CD1c-positive myeloid dendritic cell (primary cell): ENCODE data around the gene GNB5.

Experiments used
- DNase-seq: peaks from one replicate; pipeline ENCODE4 v3.0.0-alpha.2; 2016; ENCODE audit errors: extremely low spot score

Gene GNB5

GRCh38 chr15:52207191-52207590 lies 16.0 kb upstream of the GNB5 start:
- peak; percentile 31 for DNase-seq

- no peak for DNase-seq
These were observed 15.3 kb upstream of the GNB5 start for GRCh38 chr15:52206446-52206845.

GRCh38 chr15:52204657-52205056 lies 13.5 kb upstream of the GNB5 start:
- no peak for DNase-seq

- DNase-seq = no peak
These were observed 9.7 kb upstream of the GNB5 start for GRCh38 chr15:52200831-52201365.

- no peak for DNase-seq
These were observed 8.1 kb upstream of the GNB5 start for GRCh38 chr15:52199271-52199670.

DNA sequence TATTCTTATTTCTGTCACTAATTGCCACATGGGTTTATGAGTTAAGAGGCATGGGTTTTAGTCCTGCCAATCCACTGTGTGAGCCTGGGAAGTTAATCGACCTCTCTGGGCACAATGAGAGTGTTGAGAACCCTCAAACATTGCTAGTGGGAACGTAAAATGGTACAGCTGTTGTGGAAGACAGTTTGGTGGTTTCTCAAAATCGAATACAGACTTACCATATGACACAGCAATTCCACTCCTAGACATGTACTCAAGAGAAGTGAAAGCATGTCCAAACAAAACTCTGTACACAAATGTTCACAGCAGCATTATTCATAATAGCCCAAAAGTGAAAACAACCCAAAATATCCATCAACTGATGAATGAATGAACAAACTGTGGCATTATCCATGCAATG lies 5.7 kb upstream of the GNB5 start:
- no peak for DNase-seq

DNA sequence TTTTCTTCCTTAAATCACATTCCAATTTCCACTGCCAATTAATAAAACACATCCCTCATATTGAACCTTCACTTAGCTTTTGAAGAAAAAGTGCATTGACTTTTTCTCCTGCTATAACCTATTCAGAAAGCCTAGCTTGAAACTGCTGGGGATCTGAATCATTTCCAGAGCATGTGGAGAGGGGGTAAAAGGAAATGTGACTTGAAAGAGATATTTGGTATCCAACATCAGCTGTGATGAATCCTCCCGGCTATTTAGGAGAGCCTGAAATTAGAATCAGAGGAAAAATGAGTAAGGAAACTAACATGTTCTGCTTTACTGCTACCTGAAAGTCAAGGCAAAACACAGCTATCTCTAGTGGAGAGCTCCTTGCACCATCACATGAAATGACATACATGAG lies 2.6 kb upstream of the GNB5 start:
- no peak for DNase-seq

DNA sequence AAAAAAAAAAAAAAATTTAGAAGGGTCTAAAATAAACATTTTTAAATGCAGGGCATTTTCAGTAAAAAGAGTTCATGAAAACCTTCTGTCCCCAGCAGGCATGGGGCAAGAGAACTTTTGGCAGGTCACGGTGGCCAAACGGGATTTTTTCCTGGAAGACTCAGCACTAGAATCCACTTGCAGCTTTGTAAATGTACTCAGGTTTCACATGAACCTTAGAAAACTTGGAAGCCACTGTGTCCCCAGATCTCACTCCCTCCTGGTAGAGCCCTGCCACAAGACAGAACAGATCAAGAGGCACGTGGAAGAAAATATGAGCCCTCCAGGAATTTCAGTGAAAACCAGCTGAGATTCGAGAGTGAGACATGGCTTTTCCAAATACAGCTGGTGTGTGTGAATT lies 2.1 kb upstream of the GNB5 start:
- no peak for DNase-seq

GRCh38 chr15:52186651-52187486 lies 4.3 kb downstream of the GNB5 start:
- no peak for DNase-seq

DNA sequence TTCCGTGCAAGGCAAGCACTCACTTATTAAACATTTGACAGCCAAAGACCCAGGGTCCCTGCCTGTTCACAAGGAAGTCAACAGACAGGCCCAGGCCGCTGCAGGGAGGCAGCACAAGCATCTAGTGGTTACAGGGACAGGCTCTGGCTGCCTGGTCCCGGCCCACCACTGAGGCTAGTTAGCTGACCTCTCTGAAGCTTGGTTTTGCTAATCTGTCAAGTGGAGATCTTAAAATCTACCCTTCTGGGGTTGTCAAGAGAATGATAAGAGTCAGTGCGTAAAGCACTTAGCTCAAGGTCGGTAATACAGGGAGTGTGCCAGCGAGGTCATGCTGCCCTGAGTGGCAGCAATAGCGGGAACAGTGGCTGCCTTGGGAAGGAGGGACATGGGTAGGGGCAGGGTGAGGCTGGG lies 6.0 kb downstream of the GNB5 start:
- no peak for DNase-seq

DNA sequence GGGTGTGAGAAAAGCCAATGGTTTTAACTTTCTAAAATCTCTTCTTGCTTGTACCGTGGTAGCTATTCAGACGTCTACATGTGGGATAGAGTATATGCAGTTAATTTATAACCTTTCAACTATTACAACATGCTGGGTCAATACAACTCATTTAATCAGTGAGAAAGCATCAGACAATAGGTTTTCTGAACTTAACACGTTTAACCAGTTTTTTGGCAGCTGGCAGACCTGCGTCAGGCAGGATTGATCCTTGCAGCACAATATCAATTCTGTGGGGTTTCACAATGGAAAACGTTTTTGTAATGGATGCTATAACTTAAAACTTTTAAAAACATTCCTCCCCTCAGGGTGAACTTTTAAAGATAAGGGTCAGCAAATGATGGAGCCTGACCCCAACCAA lies 6.5 kb downstream of the GNB5 start:
- no peak for DNase-seq

GRCh38 chr15:52183562-52184173 lies 7.5 kb downstream of the GNB5 start:
- DNase-seq = peak; percentile 16

DNA sequence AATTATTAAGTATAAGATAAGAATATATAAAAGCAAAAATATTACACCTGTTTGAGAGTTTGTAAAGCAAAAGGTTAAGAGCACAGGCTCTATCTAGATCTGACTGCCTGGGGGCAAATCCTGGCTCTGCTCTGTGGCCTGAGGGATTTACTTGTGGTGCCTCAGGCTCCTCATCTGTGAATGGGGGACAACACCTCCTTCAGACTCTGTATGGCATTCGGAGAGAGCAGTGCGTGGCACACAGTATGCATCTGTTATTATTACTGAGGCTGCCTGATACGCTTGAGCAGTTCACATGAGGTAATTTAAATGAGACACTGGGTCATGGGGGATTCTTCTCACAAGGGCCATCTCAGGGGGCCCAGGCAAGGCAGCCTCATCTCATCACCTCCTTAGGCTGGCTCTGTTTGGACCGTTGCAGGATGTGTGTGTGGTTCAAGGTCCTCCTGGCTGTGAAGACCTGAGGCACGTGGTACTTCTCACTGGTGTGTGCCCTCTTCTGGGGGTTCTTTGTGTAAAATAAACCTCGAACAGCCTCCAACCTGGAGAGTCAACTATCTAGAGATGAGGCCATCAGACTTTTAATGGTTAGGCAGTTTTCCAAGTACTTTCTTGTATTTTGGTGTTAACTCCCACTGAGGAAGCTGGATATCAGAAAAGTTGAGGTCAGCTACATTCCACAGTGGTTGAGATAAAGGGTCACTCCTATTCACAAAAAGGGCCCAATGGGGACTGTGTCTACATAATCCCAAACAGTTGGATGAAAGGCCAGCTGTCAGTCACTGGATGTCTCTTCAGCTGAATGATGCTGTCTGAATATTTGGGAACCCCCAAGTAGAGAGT lies 9.0 kb downstream of the GNB5 start:
- no peak for DNase-seq

DNA sequence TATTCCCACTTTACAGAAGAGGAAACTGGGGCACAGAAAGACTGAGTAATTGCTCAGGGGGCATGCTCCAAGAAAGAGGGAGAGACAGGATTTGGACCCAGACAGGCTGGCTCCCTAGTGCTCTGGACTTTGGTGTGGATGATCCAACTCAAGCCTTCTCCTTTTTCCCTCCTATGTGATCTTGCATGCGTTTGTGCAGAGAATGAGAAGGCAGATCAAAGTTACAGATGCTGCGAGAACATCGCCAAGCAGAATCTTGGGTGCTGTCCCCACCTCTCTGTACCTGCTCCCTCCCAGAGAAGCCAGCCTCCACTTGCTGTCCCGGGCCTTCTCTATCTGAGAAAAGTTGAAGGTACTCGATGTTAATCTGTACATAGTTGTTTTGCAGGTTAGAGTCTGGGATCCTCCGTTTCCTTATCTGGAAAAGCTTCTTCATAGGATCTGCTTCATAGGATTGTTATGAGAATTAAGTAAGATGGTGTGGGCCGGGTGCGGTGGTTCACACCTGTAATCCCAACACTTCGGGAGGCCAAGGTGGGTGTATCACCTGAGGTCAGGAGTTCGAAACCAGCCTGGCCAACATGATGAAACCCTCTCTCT lies 10.2 kb downstream of the GNB5 start:
- DNase-seq = no peak

GRCh38 chr15:52180196-52180835 lies 10.9 kb downstream of the GNB5 start:
- no peak for DNase-seq

GRCh38 chr15:52179278-52180195 lies 11.7 kb downstream of the GNB5 start:
- DNase-seq = peak; percentile 79

- no peak for DNase-seq
These were observed 12.4 kb downstream of the GNB5 start for GRCh38 chr15:52178765-52179164.

GRCh38 chr15:52172869-52173268 lies 18.3 kb downstream of the GNB5 start:
- DNase-seq = no peak

- DNase-seq = no peak
These were observed 19.4 kb downstream of the GNB5 start for GRCh38 chr15:52171807-52172206.

DNA sequence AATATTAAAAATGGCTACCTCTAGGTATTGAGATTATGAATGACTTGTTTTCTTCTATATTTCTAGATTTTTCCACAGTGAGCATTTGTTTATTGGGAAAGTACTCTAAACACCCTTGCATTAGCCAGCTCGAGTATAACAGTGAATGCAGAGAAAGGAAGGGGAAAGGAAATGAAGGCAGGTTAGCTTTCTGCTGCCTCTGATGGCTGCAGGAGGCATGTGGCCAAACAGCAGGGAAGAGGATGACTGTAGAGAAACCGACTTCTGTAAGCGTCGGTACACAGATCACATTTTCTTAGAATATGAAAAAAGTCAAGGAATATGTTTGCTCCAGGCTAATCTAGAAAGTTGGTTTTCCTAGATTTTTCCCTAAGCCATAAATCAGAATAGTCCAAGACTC lies 19.8 kb downstream of the GNB5 start:
- no peak for DNase-seq
